Motor neuron (in vitro differentiated cells): ENCODE data around the gene MTARC2. TPM values are rescaled to one million over a fixed set of nuclear protein-coding genes. Genes with fewer than 3 reads are reported as not detected.

Source experiments
- ATAC-seq, 8 experiments: fragments of 200-7000 bp; cut with Tn5 transposase; replicated peaks in 6 of 8; 2 replicates each; pipeline ENCODE4 v1.8.0; 2021; ENCODE audit warnings: mild to moderate bottlenecking in 8 of 8, moderate library complexity in 8 of 8
- H3K27ac ChIP-seq, 2 donors: fragments of 250-450 bp; sonication (Bioruptor Pico); 2 replicates each; pipeline ENCODE4 v1.9.0; 2021; ENCODE audit warnings: antibody characterized with exemption in 2 of 2, mild to moderate bottlenecking in 2 of 2, moderate library complexity in 1 of 2
- H3K4me1 ChIP-seq, 2 donors: fragments of 250-450 bp; sonication (Bioruptor Pico); replicated peaks in 1 of 2; 2 replicates each; pipeline ENCODE4 v1.6.1; 2021; ENCODE audit warnings: antibody characterized with exemption in 2 of 2, mild to moderate bottlenecking in 2 of 2, moderate library complexity in 1 of 2
- H3K4me3 ChIP-seq, 5 donors: fragments of 250-450 bp; sonication (Bioruptor Pico); 2 replicates each; pipeline ENCODE4 v1.9.0; 2021; ENCODE audit warnings: antibody characterized with exemption in 5 of 5, mild to moderate bottlenecking in 5 of 5, moderate library complexity in 4 of 5
- WGBS, 10 experiments: fragments of 450-650 bp; shearing (Covaris generic); methylation state at CpG; one replicate each; pipeline ENCODE4 v1.0.0; 2022; 5-methylcytosine and 5-hydroxymethylcytosine counted together
- in situ Hi-C, 9 experiments: fragments of 400-800 bp; cut with MboI; loops; one replicate each; pipeline ENCODE4 v1.15.0; 2021; ENCODE audit warnings: low sequenced_read_pairs in 9 of 9, low pct_unique_long_range_greater_than_20kb in 2 of 9; ENCODE audit not compliant: unreplicated experiment in 9 of 9
- total RNA-seq, 8 experiments: library from RNA; unstranded; fragments of 300-600 nt; gene quantifications; 2 replicates each; pipeline versions ENCODE4 v1.2.3 to v1.2.4, GENCODE V29; 2022

Gene MTARC2
- total RNA-seq, 8 experiments from 2014 or later, result 1.9 to 9.3 (median 2.8) TPM; not detected in 2

DNA sequence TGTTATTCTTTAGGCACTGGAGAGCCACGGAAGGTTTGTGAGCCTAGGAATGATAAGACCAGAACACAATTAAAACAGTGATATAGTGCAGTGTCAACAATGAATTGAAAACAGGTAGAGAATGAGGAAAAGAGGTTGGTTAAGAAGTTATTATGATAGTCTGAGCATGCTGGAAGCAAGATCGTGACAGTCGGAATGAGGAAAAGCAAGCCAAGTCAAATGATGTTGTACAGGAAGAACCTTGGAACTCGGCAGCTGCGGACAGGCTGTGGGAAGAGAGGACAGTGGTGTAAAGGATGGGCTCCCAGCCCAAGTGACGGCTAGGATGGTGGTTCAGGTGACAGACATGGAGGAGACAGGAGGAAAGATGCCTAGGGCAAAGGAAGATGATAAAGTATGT lies 64.2 kb downstream of the MTARC2 start:
- WGBS, 10 experiments, result 20 to 92% (median 65%) methylated on average over 1 to 6 of the region's 6 CpGs; no CpG with 5 or more reads in 2 of the 10 experiments
- ATAC-seq, result no peak
- H3K4me3 ChIP-seq, result no peak overlapping the region
- in situ Hi-C loops, result no loop called here
- H3K27ac ChIP-seq, result no peak overlapping the region
- H3K4me1 ChIP-seq, result peaks cover 20 to 26% of the 10 kb centered on the region in 2 donors

DNA sequence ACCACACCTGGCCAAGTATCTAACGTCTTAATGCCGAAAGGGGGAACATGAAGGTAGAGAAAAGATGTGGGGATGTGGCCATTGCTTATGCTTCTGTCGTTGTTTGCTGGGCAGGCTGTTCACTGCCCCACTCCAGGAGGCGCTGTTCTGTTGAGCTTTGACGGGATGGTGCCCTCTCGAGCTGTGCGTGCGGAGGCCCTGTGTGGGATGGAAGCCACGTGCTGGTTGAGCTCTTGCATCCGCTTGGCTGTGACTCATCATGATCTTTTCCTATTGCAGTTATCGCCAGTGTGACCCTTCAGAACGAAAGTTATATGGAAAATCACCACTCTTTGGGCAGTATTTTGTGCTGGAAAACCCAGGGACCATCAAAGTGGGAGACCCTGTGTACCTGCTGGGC lies 64.9 kb downstream of the MTARC2 start:
- Histone ChIP-seq H3K27ac (no peak overlapping the region), H3K4me3 (no peak overlapping the region), H3K4me1 (peaks cover 13 to 19% of the 10 kb centered on the region in 2 donors)
- 60 to 100% (median 90%) methylated on average over 1 to 11 of the region's 12 CpGs; no CpG with 5 or more reads in 2 of the 10 experiments for WGBS, 10 experiments
- no peak for ATAC-seq
- in situ Hi-C loops, result no loop called here

DNA sequence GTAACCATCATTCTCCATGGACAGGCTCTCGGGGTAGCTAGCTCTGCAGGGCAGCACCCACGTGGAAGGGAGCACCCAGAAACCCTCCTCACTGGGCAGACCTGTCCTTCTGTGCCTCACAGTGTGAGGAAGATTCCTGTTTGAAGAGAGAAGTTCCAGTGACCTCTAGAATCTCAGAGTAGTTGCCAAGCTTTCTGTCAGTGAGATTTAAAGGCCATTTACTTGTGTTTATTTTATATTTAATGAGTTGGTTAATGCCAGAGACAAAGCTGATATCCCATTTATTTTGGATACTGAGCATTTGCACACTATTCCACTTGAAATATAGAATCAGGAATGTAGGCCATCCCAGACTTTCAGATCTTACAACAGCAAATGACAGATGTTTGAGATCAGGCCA lies 67.3 kb downstream of the MTARC2 start:
- peaks cover 4 to 7% of the 10 kb centered on the region in 2 donors for H3K4me1 ChIP-seq
- H3K27ac ChIP-seq, result no peak overlapping the region
- WGBS, 10 experiments, result 7 to 87% (median 79%) methylated on average over 2 of the region's 2 CpGs; no CpG with 5 or more reads in 5 of the 10 experiments
- no peak for ATAC-seq
- H3K4me3 ChIP-seq, result no peak overlapping the region
- in situ Hi-C loops, result no loop called here

DNA sequence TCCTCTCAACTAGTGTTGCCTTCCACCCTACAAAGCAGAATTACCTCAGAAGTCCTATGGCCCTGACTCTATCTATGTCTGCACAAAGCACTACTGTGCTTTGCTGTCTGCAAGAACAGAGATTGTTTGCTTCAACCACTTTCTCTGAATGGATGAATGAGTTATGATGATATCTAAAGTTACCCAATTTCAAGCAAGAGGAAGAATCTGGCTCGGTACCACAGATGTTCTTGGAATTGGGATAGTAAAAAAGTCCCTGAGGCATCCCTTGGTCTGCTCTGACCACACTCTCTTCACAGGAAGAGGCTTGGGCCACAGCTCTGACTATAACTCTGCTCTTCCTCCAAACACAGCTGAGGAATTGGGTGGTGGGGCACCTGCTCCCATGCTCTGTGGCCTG lies 69.8 kb downstream of the MTARC2 start:
- H3K4me3 ChIP-seq, result no peak overlapping the region
- in situ Hi-C loops, result no loop called here
- ATAC-seq, result no peak
- H3K4me1 ChIP-seq, result peaks cover 0 to 2% of the 10 kb centered on the region in 2 donors
- no peak overlapping the region for H3K27ac ChIP-seq
- WGBS, 10 experiments, result 0 to 100% (median 100%) methylated on average over 1 of the region's 1 CpG; no CpG with 5 or more reads in 3 of the 10 experiments

DNA sequence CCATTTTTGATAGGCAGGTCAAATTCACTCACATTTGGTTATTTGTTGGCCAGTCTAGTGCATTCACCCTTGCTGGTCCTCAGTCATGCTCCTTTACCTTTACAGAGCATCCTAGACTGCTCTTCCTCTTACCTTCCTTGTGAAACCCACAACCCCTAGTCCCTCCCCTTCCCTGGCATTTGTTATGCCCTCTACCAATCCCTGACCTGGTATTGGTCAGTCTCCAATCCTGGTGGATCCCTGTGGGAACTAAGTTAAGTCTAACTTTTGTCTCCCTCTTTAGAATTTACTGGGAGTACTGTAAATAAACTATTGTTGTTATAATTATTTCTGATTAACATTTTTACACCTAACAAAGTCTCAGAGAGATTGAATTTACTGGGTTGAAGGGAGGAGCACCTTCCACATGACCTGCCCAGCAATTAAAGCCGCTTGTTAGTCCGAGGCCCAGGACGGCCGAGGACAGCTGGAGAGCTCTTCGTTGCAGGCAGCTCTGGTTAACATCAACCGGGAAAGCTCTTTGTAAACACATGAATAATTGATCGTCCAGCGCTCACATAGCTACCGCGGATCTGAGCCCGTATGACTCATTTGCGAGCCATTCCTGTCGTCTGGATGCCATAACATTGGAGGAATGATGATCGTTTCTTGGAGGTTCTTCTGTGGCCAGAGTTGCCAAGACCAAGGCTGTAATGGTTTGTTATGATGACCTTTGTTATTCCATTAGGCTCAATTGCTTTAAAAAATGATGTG lies 70.5 kb downstream of the MTARC2 start:
- ATAC-seq, result peak; percentile 51 to 98 (median 74)
- H3K4me3 ChIP-seq, result no peak overlapping the region
- no peak overlapping the region for H3K27ac ChIP-seq
- H3K4me1 ChIP-seq, result peaks cover 0 to 2% of the 10 kb centered on the region in 2 donors
- 0 to 71% (median 26%) methylated on average over 2 to 14 of the region's 14 CpGs for WGBS, 10 experiments
- in situ Hi-C loops, result no loop called here

DNA sequence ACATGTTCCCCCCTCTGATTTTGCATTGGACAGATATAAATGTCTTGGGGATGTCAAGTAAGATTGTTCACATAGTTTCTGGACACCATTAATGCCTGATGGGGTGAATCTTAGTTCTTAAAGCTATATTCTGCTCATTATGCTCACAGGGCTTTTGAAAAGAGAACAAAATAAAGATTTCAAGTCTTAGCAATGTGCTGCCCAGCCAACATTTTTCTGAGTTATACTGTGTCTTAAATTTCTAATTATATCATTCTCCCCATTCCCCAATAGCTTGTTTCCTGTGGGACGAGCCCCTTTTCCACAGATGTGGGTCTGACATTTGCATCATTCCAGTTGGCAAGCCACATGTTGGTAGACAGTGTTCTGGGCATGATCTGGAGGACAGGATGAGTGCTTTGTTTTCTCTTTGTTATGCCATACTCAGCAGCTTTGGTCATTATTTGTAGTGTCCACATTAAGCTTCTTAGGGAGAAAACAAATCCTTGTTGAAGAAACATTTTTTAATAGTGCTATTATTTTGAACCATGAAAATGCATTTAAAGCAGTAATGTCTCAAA lies 71.4 kb downstream of the MTARC2 start:
- Histone ChIP-seq H3K4me3 (no peak overlapping the region), H3K27ac (no peak overlapping the region), H3K4me1 (peaks cover 0 to 2% of the 10 kb centered on the region in 2 donors)
- 0 to 92% (median 53%) methylated on average over 1 of the region's 1 CpG; no CpG with 5 or more reads in 4 of the 10 experiments for WGBS, 10 experiments
- ATAC-seq, result no peak
- in situ Hi-C loops, result no loop called here

DNA sequence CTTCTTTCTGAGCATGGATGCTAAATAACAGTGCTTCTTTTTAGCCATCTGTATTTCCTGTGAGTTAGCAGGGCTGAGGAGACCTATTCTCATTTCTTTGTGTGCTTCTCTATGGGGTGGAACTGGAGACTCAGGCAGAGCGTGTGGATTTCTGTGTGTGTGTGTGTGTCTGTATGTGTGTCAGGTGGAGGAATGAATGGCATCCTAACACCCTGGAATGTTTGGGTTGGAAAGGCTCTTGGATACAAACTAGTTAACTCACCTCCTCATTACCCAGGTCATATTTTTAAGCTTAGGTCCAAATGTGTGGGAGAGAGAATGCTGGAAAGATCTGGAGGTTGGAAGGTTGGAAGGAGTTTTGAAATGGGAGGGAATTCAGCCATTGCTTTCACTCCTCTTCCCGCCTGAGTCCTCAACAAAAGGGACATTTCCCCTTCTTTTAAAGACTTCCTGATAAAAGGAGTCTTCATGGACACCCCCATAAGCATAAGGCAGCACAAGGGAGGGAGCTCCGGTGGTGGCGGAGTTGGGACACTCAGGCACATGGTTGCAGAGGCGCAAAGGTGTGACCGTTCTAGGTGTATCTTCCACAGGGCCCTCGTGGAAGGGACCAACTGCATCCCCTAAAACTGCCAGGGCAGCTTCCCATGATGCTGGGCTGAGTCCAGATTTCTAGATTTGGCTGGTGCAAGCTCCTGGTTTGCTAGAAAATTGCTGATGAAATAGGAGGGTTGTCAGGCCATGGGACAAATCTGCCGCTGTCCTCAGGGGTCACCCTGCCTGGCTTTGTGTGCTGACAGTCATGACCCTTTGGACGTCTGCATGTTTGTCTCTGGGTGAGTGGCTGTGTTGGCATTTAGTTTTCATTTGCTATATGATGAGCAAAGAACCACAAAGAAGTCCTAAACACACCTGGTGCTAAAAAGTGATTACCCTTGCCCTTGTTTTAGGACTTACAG lies 76.2 kb downstream of the MTARC2 start:
- H3K4me3 ChIP-seq, result no peak overlapping the region
- no peak overlapping the region for H3K27ac ChIP-seq
- in situ Hi-C loops, result no loop called here
- WGBS, 10 experiments, result 40 to 96% (median 67%) methylated on average over 1 to 9 of the region's 9 CpGs; no CpG with 5 or more reads in 1 of the 10 experiments
- H3K4me1 ChIP-seq, result no peaks in the 10 kb centered on the region
- no peak for ATAC-seq

DNA sequence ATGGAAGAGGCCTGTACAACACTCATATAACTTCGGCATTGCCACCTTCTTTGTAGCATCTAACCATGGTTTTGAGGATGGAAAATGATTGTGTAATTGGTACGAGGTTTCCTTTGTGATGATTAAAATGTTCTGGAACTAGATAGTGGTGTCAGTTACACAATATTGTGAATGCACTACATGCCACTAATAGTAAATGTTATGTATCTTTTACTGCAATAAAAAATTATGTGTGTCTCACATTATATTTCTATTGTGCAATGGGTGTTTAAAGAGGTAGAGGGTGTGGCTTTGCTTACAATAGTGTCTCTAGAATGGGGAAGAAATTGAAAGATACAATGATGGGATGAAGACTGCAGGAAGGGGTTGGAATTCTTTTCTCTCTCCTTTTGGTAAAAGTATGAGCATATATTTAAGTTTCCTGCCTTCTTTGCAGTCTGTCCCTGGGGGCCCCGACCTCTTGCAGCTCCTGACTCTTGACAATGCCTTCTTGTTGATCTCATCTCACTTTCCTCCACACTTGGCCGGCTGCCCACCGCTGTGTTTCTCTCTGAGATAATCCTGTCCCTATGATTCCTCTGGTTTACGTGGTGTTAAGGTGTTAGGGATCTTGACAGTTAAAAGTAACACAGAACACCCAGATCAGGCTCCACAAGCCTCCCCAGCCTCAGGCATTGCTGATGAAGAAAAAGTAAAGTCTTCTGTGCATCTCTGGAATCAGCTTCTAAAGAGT lies 77.9 kb downstream of the MTARC2 start:
- no peak overlapping the region for H3K4me3 ChIP-seq
- H3K4me1 ChIP-seq, result no peaks in the 10 kb centered on the region
- WGBS, 10 experiments, result 25 to 96% (median 85%) methylated on average over 1 to 6 of the region's 6 CpGs; no CpG with 5 or more reads in 1 of the 10 experiments
- H3K27ac ChIP-seq, result no peak overlapping the region
- in situ Hi-C loops, result no loop called here
- no peak for ATAC-seq

DNA sequence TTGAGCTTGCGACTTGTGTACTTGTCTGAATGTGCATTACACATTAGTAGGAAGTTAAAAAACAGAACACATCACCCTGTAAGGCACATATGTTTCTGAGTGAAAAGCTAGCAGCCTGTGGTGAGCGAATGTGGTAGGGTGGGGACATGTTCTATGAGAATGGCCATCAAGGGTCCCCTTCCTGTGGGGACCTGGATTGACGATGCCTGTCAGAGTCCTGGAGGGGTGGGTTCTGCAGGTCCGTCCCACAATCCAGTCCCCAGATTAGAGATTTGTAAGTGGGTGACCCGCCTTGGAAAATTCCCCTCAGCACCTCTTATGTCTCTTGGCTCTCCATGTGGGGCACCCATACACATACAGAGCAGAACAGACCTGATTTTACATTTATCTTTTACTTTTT lies 78.6 kb downstream of the MTARC2 start:
- WGBS, 10 experiments, result 75 to 100% (median 97%) methylated on average over 1 to 5 of the region's 5 CpGs; no CpG with 5 or more reads in 2 of the 10 experiments
- H3K4me3 ChIP-seq, result no peak overlapping the region
- in situ Hi-C loops, result no loop called here
- no peak overlapping the region for H3K27ac ChIP-seq
- ATAC-seq, result no peak
- H3K4me1 ChIP-seq, result no peaks in the 10 kb centered on the region

DNA sequence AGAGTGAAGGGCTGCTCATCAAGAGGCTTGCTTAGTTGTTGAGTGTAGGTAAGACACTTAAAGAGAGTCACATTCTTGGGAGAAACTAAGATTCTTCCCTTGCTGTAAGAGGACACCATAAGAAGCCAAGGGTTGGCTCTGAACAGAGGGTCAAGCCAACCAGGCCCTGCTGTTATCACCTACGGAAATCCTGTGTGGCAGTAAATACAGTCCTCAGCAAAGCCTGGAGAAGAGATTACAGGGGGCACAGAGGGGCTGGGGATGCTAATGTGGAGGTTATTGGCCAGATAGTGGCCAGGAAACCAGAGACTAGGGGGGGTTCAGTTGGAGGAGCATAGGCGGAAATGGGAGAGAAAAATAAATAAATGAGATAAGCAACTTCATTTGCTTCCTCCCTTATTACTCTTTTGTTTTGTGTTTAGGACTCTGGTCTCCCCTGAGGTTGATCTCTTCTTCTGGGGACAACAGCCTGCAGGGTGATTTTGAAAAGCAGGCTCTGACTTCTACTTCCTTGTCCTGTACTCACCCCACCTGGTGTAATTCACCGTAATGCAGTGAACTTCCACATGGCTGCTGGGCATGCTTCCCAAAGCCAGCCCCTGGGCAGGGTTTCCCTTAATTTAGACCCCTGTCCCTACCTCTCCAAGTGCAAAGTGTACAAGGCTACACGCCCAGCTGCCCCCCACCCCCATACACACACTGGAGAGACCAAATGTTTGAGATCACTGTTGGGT lies 79.5 kb downstream of the MTARC2 start:
- Histone ChIP-seq H3K27ac (no peak overlapping the region), H3K4me3 (no peak overlapping the region), H3K4me1 (no peaks in the 10 kb centered on the region)
- ATAC-seq, result no peak
- in situ Hi-C loops, result no loop called here
- 0 to 84% (median 63%) methylated on average over 1 to 4 of the region's 4 CpGs; no CpG with 5 or more reads in 1 of the 10 experiments for WGBS, 10 experiments

DNA sequence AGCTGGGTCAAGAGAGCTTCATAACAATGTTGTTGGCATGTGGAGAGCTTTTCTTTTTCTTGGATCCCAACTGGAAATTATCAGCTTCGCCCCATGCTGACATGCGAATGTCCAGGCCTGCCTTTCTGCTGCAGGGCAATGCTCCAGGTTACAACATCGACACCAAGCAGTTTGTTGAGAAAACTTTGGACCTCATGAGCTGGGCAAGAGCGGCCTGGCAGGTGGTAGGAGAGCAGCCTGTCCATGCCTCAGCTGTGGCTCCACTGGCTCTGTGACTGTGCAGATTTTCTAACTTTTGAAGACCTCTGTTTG lies 80.0 kb downstream of the MTARC2 start:
- WGBS, 10 experiments, result 60 to 100% (median 86%) methylated on average over 1 to 4 of the region's 4 CpGs; no CpG with 5 or more reads in 4 of the 10 experiments
- Histone ChIP-seq H3K4me3 (no peak overlapping the region), H3K4me1 (no peaks in the 10 kb centered on the region), H3K27ac (no peak overlapping the region)
- in situ Hi-C loops, result no loop called here
- no peak for ATAC-seq

DNA sequence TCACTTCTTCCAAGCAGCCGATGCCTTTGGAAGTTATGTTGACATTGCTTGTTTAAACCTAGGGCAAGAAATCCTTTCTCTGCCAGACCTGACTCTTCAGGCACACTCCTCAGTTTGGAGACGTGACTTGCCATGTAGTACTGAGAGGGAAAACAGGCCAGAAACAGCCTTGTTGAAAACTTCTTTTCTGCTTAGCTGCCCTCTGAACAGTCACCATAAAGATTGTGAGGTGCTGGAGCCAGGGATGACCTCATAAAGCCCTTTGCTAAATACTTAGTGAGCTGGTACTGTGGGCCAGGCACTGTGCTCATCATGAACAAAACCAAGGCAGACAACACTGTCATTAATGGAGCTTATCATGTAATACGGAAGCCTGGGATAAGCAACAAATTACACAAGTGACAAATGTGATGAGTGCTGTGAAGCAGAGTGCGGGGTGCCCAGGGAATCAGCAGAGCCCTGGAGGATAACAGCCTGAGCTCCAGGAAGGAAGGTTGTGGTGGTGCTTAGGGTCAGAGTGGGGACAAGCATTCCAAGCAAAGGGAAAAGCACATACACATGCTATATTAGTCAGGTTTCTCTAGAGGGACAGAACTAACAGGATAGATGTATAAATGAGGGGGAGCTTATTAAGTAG lies 80.9 kb downstream of the MTARC2 start:
- Histone ChIP-seq H3K27ac (no peak overlapping the region), H3K4me3 (no peak overlapping the region), H3K4me1 (no peaks in the 10 kb centered on the region)
- WGBS, 10 experiments, result 65 to 100% (median 80%) methylated on average over 1 to 4 of the region's 4 CpGs; no CpG with 5 or more reads in 2 of the 10 experiments
- in situ Hi-C loops, result no loop called here
- no peak for ATAC-seq
